Liver (tissue), 9 donors: ENCODE results near the gene TMEM107. TPM values are rescaled to one million over a fixed set of nuclear protein-coding genes. Genes with fewer than 3 reads are reported as not detected.

Source experiments
- DNase-seq: peaks from one replicate; pipeline ENCODE4 v3.0.0-alpha.2; 2017; ENCODE audit warnings: low spot score
- H3K27ac ChIP-seq, 2 donors: one replicate each; pipeline ENCODE4 v1.7.0; 2013; ENCODE audit warnings: inconsistent platforms in 2 of 2, low read length in 2 of 2, control low read depth in 1 of 2, low read depth in 1 of 2, mild to moderate bottlenecking in 1 of 2
- H3K27me3 ChIP-seq, 4 donors: one replicate each; pipeline versions ENCODE4 v1.6.1 to v1.7.0; 2013; ENCODE audit warnings: low read length in 3 of 4, inconsistent platforms in 1 of 4, mild to moderate bottlenecking in 1 of 4, moderate library complexity in 1 of 4; ENCODE audit not compliant: control insufficient read depth in 4 of 4, insufficient read depth in 4 of 4
- H3K36me3 ChIP-seq, 4 donors: one replicate each; pipeline versions ENCODE4 v1.6.1 to v1.7.0; 2013; ENCODE audit warnings: low read length in 3 of 4, mild to moderate bottlenecking in 3 of 4, low read depth in 1 of 4, moderate library complexity in 1 of 4; ENCODE audit not compliant: control insufficient read depth in 4 of 4, insufficient read depth in 3 of 4
- H3K4me1 ChIP-seq, 4 donors: one replicate each; pipeline versions ENCODE4 v1.6.1 to v1.7.0; 2013; ENCODE audit warnings: low read length in 3 of 4, mild to moderate bottlenecking in 3 of 4, moderate library complexity in 1 of 4; ENCODE audit not compliant: control insufficient read depth in 4 of 4, insufficient read depth in 4 of 4
- H3K4me3 ChIP-seq, 3 donors: one replicate each; pipeline versions ENCODE4 v1.6.1 to v1.7.0; 2013; ENCODE audit warnings: low read length in 3 of 3, control low read depth in 1 of 3, low read depth in 1 of 3, mild to moderate bottlenecking in 1 of 3
- H3K9ac ChIP-seq, 2 donors: one replicate each; pipeline ENCODE4 v1.7.0; 2013; ENCODE audit warnings: low read length in 2 of 2, mild to moderate bottlenecking in 2 of 2, moderate library complexity in 2 of 2, control low read depth in 1 of 2, low read depth in 1 of 2
- H3K9me3 ChIP-seq, 4 donors: one replicate each; pipeline versions ENCODE4 v1.6.1 to v1.7.0; 2013; ENCODE audit warnings: low read length in 3 of 4; ENCODE audit not compliant: control insufficient read depth in 4 of 4
- ATF3 ChIP-seq: IDR thresholded peaks from 2 replicates; pipeline ENCODE4 v1.6.1; 2016; ENCODE audit warnings: antibody characterized with exemption
- EGR1 ChIP-seq, 2 donors: IDR thresholded peaks; 2 replicates each; pipeline ENCODE4 v1.6.1; 2016 to 2018; ENCODE audit warnings: antibody characterized with exemption in 2 of 2, low read depth in 2 of 2
- FOXA1 ChIP-seq: IDR thresholded peaks from 2 replicates; pipeline ENCODE4 v1.6.1; 2016; ENCODE audit warnings: antibody characterized with exemption
- FOXA2 ChIP-seq: IDR thresholded peaks from 2 replicates; pipeline ENCODE4 v1.6.1; 2016; ENCODE audit warnings: antibody characterized with exemption
- GABPA ChIP-seq, 2 donors: IDR thresholded peaks in 1 of 2; conservative IDR thresholded peaks in 1 of 2; 2 replicates each; pipeline ENCODE4 v1.6.1; 2016; ENCODE audit warnings: antibody characterized with exemption in 2 of 2, mild to moderate bottlenecking in 1 of 2, moderate library complexity in 1 of 2
- HNF4A ChIP-seq, 2 donors: conservative IDR thresholded peaks; 2 replicates each; pipeline ENCODE4 v1.6.1; 2016; ENCODE audit warnings: antibody characterized with exemption in 2 of 2, mild to moderate bottlenecking in 2 of 2
- HNF4G ChIP-seq: IDR thresholded peaks from 2 replicates; pipeline ENCODE4 v1.6.1; 2016; ENCODE audit warnings: antibody characterized with exemption
- JUND ChIP-seq, 2 donors: IDR thresholded peaks; 2 replicates each; pipeline ENCODE4 v1.6.1; 2016; ENCODE audit warnings: antibody characterized with exemption in 2 of 2
- MAX ChIP-seq: IDR thresholded peaks from 2 replicates; pipeline ENCODE4 v1.6.1; 2016; ENCODE audit warnings: antibody characterized with exemption
- NR2F2 ChIP-seq: IDR thresholded peaks from 2 replicates; pipeline ENCODE4 v1.6.1; 2016; ENCODE audit warnings: antibody characterized with exemption
- RAD21 ChIP-seq, 2 donors: IDR thresholded peaks; 2 replicates each; pipeline ENCODE4 v1.6.1; 2016; ENCODE audit warnings: antibody characterized with exemption in 2 of 2, mild to moderate bottlenecking in 2 of 2
- RXRA ChIP-seq, 2 donors: IDR thresholded peaks; 2 replicates each; pipeline ENCODE4 v1.6.1; 2017 to 2018; ENCODE audit warnings: antibody characterized with exemption in 2 of 2, mild to moderate bottlenecking in 1 of 2
- SP1 ChIP-seq: IDR thresholded peaks from 2 replicates; pipeline ENCODE4 v1.6.1; 2018; ENCODE audit warnings: antibody characterized with exemption, mild to moderate bottlenecking
- TAF1 ChIP-seq: conservative IDR thresholded peaks from 2 replicates; pipeline ENCODE4 v1.6.1; 2016; ENCODE audit warnings: antibody characterized with exemption, mild to moderate bottlenecking
- YY1 ChIP-seq: IDR thresholded peaks from 2 replicates; pipeline ENCODE4 v1.6.1; 2016; ENCODE audit warnings: antibody characterized with exemption, mild to moderate bottlenecking
- WGBS: extraction: QIAGEN DNeasy Blood & Tissue Kit; methylation state at CpG from one replicate; pipeline ENCODE4 v1.1.7; 2013; 5-methylcytosine and 5-hydroxymethylcytosine counted together
- polyA plus RNA-seq, 2 donors: library from polyadenylated mRNA; stranded (reverse) in 1 of 2; unstranded in 1 of 2; fragments of 200-250 nt in 1 of 2; fragments of >200 nt in 1 of 2; fragmentation: Nextera tagmentation in 1 of 2; extraction: Ambion mirVana in 1 of 2; gene quantifications; one replicate each; pipeline versions ENCODE4 v1.2.1 to v1.2.3, GENCODE V29; 2013 to 2015
- total RNA-seq, 2 donors: library from RNA; depleted of rRNA; stranded (reverse); fragments of >200 nt; gene quantifications; one replicate each; pipeline ENCODE4 v1.2.3, GENCODE V29; 2014
- TF ChIP-seq, protein P1 (sequence below): fragments of 150-350 bp; IDR thresholded peaks from 2 replicates; pipeline ENCODE4 v1.5.1; 2017; ENCODE audit warnings: improper control_type of control experiment, low read depth, low read length; ENCODE audit not compliant: missing input control
- TF ChIP-seq, protein P2 (sequence below): IDR thresholded peaks from 2 replicates; pipeline ENCODE4 v1.6.1; 2016; ENCODE audit warnings: antibody characterized with exemption
- TF ChIP-seq, protein P3 (sequence below): IDR thresholded peaks from 2 replicates; pipeline ENCODE4 v1.6.1; 2016; ENCODE audit warnings: antibody characterized with exemption, mild to moderate bottlenecking
- donor health status: healthy.
- donor health status: healthy.
- donor health status: healthy.
- donor health status: healthy.
- donor health status: healthy.

The TMEM107 gene
- total and polyA plus RNA-seq, 4 donors: 3.0 to 8.4 (median 4.2) TPM

- Histone ChIP-seq H3K4me1 (peaks cover 11 to 59% (median 44%) of the 10 kb centered on the region in 4 donors), H3K9ac (no peak overlapping the region), H3K27ac (no peak overlapping the region), H3K4me3 (no peak overlapping the region), H3K9me3 (no peaks in the 10 kb centered on the region), H3K36me3 (peaks cover 2 to 10% (median 6%) of the 10 kb centered on the region in 4 donors), H3K27me3 (no peaks in the 10 kb centered on the region)
- no peak for TF ChIP-seq MAX
- TF ChIP-seq, protein P1, sequence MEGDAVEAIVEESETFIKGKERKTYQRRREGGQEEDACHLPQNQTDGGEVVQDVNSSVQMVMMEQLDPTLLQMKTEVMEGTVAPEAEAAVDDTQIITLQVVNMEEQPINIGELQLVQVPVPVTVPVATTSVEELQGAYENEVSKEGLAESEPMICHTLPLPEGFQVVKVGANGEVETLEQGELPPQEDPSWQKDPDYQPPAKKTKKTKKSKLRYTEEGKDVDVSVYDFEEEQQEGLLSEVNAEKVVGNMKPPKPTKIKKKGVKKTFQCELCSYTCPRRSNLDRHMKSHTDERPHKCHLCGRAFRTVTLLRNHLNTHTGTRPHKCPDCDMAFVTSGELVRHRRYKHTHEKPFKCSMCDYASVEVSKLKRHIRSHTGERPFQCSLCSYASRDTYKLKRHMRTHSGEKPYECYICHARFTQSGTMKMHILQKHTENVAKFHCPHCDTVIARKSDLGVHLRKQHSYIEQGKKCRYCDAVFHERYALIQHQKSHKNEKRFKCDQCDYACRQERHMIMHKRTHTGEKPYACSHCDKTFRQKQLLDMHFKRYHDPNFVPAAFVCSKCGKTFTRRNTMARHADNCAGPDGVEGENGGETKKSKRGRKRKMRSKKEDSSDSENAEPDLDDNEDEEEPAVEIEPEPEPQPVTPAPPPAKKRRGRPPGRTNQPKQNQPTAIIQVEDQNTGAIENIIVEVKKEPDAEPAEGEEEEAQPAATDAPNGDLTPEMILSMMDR: no peak
- no peak for TF ChIP-seq EGR1 (IDR thresholded peaks at IDR 0.05; ENCODE audit: low read depth in 2 of 2)
- no peak for TF ChIP-seq TAF1
- TF ChIP-seq, protein P2, sequence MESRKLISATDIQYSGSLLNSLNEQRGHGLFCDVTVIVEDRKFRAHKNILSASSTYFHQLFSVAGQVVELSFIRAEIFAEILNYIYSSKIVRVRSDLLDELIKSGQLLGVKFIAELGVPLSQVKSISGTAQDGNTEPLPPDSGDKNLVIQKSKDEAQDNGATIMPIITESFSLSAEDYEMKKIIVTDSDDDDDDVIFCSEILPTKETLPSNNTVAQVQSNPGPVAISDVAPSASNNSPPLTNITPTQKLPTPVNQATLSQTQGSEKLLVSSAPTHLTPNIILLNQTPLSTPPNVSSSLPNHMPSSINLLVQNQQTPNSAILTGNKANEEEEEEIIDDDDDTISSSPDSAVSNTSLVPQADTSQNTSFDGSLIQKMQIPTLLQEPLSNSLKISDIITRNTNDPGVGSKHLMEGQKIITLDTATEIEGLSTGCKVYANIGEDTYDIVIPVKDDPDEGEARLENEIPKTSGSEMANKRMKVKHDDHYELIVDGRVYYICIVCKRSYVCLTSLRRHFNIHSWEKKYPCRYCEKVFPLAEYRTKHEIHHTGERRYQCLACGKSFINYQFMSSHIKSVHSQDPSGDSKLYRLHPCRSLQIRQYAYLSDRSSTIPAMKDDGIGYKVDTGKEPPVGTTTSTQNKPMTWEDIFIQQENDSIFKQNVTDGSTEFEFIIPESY: no peak
- no peak for TF ChIP-seq RXRA (IDR thresholded peaks at IDR 0.05)
- TF ChIP-seq SP1: no peak
- TF ChIP-seq NR2F2: no peak
- TF ChIP-seq ATF3: no peak
- no peak for TF ChIP-seq HNF4G
- no peak for TF ChIP-seq JUND (IDR thresholded peaks at IDR 0.05)
- no peak for TF ChIP-seq GABPA (IDR thresholded peaks at IDR 0.05 in 1 of 2, conservative IDR thresholded peaks at IDR 0.05 in 1 of 2)
- no peak for TF ChIP-seq YY1
- no peak for TF ChIP-seq FOXA2
- TF ChIP-seq, protein P3, sequence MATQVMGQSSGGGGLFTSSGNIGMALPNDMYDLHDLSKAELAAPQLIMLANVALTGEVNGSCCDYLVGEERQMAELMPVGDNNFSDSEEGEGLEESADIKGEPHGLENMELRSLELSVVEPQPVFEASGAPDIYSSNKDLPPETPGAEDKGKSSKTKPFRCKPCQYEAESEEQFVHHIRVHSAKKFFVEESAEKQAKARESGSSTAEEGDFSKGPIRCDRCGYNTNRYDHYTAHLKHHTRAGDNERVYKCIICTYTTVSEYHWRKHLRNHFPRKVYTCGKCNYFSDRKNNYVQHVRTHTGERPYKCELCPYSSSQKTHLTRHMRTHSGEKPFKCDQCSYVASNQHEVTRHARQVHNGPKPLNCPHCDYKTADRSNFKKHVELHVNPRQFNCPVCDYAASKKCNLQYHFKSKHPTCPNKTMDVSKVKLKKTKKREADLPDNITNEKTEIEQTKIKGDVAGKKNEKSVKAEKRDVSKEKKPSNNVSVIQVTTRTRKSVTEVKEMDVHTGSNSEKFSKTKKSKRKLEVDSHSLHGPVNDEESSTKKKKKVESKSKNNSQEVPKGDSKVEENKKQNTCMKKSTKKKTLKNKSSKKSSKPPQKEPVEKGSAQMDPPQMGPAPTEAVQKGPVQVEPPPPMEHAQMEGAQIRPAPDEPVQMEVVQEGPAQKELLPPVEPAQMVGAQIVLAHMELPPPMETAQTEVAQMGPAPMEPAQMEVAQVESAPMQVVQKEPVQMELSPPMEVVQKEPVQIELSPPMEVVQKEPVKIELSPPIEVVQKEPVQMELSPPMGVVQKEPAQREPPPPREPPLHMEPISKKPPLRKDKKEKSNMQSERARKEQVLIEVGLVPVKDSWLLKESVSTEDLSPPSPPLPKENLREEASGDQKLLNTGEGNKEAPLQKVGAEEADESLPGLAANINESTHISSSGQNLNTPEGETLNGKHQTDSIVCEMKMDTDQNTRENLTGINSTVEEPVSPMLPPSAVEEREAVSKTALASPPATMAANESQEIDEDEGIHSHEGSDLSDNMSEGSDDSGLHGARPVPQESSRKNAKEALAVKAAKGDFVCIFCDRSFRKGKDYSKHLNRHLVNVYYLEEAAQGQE: no peak
- no peak for TF ChIP-seq HNF4A (conservative IDR thresholded peaks at IDR 0.05)
- TF ChIP-seq FOXA1: no peak
- no peak for TF ChIP-seq RAD21 (IDR thresholded peaks at IDR 0.05)
- DNase-seq: no peak
- WGBS: 68% methylated on average over 4 of the region's 4 CpGs
These were observed 16.0 kb downstream of the TMEM107 start for GRCh38 chr17:8160224-8160577.
